H1 (cell line): ENCODE results near the gene TNPO2.

Source experiments
- HDAC2 ChIP-seq, 2 experiments: fragments of 300-600 bp in 1 of 2; sonication (generic) in 1 of 2; IDR thresholded peaks; 2 replicates each; pipeline ENCODE4 v1.6.1; 2011 to 2012; ENCODE audit warnings: low read depth in 2 of 2, low read length in 2 of 2, mild to moderate bottlenecking in 2 of 2, moderate library complexity in 2 of 2, borderline replicate concordance in 1 of 2, inconsistent platforms in 1 of 2
- PHF8 ChIP-seq: fragments of 200-600 bp; sonication (generic); conservative IDR thresholded peaks from 2 replicates; pipeline ENCODE4 v1.7.1; 2012; ENCODE audit warnings: low read depth, mild to moderate bottlenecking, inconsistent platforms, low read length, moderate library complexity
- POLR2A ChIP-seq, 2 experiments: IDR thresholded peaks; 1 replicate in 1 of 2; 2 replicates in 1 of 2; pipeline ENCODE4 v1.6.1; 2011; ENCODE audit warnings: low read depth in 2 of 2, low read length in 2 of 2, mild to moderate bottlenecking in 2 of 2; ENCODE audit errors: control extremely low read depth in 1 of 2
- RAD21 ChIP-seq, 2 experiments: IDR thresholded peaks in 1 of 2; conservative IDR thresholded peaks in 1 of 2; 2 replicates each; pipeline ENCODE4 v1.6.1; 2011; ENCODE audit warnings: low read depth in 2 of 2, low read length in 2 of 2, improper control_type of control experiment in 1 of 2, inconsistent platforms in 1 of 2, mild to moderate bottlenecking in 1 of 2, moderate library complexity in 1 of 2
- TF ChIP-seq, protein P1 (sequence below): IDR thresholded peaks from 2 replicates; pipeline ENCODE4 v1.6.1; 2011; ENCODE audit warnings: low read depth, mild to moderate bottlenecking, low read length; ENCODE audit not compliant: insufficient read depth
- TF ChIP-seq, protein P2 (sequence below), 3 experiments: IDR thresholded peaks; 1 replicate in 2 of 3; 2 replicates in 1 of 3; pipeline versions ENCODE4 v1.5.1 to v1.6.1; 2011; ENCODE audit warnings: low read length in 3 of 3, mild to moderate bottlenecking in 3 of 3, inconsistent platforms in 2 of 3, low read depth in 1 of 3, moderate library complexity in 1 of 3; ENCODE audit not compliant: insufficient read depth in 1 of 3; ENCODE audit errors: control extremely low read depth in 1 of 3

DNA sequence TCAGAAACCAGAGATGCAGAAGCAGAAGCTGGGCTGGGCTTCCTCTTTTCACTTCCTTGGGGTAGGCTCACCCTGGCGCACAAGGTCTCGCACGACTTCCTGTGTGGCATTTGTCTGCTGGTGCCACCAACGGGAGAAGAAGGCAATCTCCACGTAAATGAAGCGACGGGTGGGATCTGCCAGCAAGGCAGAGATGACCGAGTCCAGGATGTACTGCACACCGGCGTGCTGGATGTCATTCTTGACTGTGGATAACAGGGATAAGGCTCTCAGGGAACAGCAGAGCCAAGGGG, 58.5 kb downstream of the TNPO2 start:
- no peak for TF ChIP-seq RAD21 (IDR thresholded peaks at IDR 0.05 in 1 of 2, conservative IDR thresholded peaks at IDR 0.05 in 1 of 2; ENCODE audit: low read depth in 2 of 2, low read length in 2 of 2)
- TF ChIP-seq, protein P1, sequence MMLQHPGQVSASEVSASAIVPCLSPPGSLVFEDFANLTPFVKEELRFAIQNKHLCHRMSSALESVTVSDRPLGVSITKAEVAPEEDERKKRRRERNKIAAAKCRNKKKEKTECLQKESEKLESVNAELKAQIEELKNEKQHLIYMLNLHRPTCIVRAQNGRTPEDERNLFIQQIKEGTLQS: no peak
- no peak for TF ChIP-seq POLR2A (IDR thresholded peaks at IDR 0.05; ENCODE audit: control extremely low read depth in 1 of 2, low read depth in 2 of 2, low read length in 2 of 2)
- TF ChIP-seq, protein P2, sequence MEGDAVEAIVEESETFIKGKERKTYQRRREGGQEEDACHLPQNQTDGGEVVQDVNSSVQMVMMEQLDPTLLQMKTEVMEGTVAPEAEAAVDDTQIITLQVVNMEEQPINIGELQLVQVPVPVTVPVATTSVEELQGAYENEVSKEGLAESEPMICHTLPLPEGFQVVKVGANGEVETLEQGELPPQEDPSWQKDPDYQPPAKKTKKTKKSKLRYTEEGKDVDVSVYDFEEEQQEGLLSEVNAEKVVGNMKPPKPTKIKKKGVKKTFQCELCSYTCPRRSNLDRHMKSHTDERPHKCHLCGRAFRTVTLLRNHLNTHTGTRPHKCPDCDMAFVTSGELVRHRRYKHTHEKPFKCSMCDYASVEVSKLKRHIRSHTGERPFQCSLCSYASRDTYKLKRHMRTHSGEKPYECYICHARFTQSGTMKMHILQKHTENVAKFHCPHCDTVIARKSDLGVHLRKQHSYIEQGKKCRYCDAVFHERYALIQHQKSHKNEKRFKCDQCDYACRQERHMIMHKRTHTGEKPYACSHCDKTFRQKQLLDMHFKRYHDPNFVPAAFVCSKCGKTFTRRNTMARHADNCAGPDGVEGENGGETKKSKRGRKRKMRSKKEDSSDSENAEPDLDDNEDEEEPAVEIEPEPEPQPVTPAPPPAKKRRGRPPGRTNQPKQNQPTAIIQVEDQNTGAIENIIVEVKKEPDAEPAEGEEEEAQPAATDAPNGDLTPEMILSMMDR (IDR thresholded peaks at IDR 0.05; ENCODE audit: control extremely low read depth in 1 of 3, insufficient read depth in 1 of 3, low read depth in 1 of 3, low read length in 3 of 3): no peak
- no peak for TF ChIP-seq PHF8
- no peak for TF ChIP-seq HDAC2 (IDR thresholded peaks at IDR 0.05; ENCODE audit: borderline replicate concordance in 1 of 2, low read depth in 2 of 2, low read length in 2 of 2)
